ENCODE data around the gene ENPP3.

Gene ENPP3

GRCh38 chr6:131642987-131643611 is 6.0 kb downstream of the ENPP3 start:
- DNase-seq (ENCODE audit: low read depth, low spot score) = peak; percentile 40

GRCh38 chr6:131643855-131644460 is 6.9 kb downstream of the ENPP3 start:
- DNase-seq (ENCODE audit: low read depth, low spot score) = no peak

DNA sequence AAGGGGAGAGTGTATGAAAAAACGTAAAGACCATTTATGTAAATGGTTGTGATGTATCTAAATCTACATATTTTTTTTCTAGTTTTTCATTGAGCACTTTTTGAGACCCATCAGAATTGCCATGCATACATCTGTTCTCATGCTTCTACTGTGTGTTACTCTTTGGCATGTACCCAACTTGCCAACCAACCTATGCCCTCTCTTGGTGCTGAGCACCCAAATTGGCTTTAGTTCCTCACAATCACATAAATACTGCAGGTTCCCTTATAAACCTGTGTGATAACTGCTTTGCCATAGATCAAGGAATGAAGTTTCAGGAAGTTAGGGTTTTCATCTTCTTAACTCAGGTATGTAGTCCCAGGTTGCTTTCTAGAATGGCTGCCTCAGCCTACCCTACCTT is 7.8 kb downstream of the ENPP3 start:
- no peak for DNase-seq (ENCODE audit: low read depth, low spot score)

- DNase-seq (ENCODE audit: low read depth, low spot score) = no peak
Observed at GRCh38 chr6:131645846-131646245, 8.7 kb downstream of the ENPP3 start.

DNA sequence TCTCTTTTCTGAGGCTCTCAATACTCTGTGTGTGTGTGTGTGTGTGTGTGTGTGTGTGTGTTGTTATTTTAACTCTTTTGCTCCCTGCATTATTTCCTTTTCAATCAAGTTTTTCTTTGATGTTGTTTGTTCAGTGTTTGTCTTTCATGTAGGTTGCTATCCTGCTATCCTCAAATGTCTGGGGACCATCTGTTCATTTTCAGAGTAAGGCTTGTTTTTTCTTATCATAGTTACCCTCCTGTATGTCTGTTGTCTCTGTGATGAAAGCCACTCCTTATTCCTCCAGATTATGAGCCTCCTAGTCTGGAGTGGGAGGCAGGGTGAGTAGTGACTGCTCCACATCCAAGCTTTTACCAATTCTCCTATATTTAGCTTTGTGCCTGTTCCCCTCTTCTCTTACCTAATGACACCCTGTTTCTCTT is 9.2 kb downstream of the ENPP3 start:
- DNase-seq (ENCODE audit: low read depth, low spot score) = no peak

GRCh38 chr6:131651782-131652181 is 14.7 kb downstream of the ENPP3 start:
- DNase-seq (ENCODE audit: low read depth, low spot score) = no peak

GRCh38 chr6:131652472-131652871 is 15.4 kb downstream of the ENPP3 start:
- DNase-seq (ENCODE audit: low read depth, low spot score) = no peak

- no peak for DNase-seq (ENCODE audit: low read depth, low spot score)
Observed at GRCh38 chr6:131654326-131654725, 17.2 kb downstream of the ENPP3 start.

GRCh38 chr6:131655387-131655786 is 18.3 kb downstream of the ENPP3 start:
- no peak for DNase-seq (ENCODE audit: low read depth, low spot score)

GRCh38 chr6:131655951-131656350 is 18.8 kb downstream of the ENPP3 start:
- no peak for DNase-seq (ENCODE audit: low read depth, low spot score)

- DNase-seq (ENCODE audit: low read depth, low spot score) = no peak
Observed at GRCh38 chr6:131656667-131657066, 19.6 kb downstream of the ENPP3 start.

GRCh38 chr6:131657222-131657621 is 20.1 kb downstream of the ENPP3 start:
- no peak for DNase-seq (ENCODE audit: low read depth, low spot score)

DNA sequence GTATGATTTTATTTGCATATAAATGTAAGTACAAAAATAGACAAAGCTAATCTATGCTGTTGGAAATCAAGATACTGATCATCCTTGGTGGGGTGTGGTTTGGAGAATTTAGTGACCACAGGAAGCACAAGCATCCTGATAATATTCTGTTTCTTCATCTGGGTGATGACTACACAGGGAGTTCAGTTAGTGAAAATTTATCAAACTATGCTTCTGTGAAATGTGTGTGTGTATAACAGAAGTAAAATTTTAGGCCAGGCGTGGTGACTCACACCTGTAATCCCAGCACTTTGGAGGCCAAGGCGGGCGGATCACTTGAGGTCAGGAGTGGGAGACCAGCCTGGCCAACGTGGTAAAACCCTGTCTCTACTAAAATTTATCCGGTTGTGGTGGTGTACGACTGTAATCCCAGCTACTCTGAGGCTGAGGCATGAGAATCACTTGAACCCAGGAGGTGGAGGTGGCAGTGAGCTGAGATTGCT is 20.6 kb downstream of the ENPP3 start:
- DNase-seq (ENCODE audit: low read depth, low spot score) = peak; percentile 28

DNA sequence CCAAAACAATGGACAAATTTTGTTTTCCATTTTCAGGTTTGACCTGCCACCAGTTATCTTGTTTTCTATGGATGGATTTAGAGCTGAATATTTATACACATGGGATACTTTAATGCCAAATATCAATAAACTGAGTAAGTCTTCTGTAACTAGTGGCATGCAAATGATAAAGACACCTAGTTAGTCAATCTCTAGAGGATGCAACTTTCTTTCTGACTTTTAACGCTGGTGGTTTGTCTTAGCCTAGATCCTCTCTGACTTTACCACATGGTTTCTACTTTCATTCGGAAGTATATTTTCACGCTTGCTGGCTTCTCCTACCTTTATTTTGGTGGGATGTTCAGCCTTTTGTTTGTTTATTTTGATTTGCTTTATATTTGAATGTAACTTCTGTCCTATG is 21.2 kb downstream of the ENPP3 start:
- no peak for DNase-seq (ENCODE audit: low read depth, low spot score)

DNA sequence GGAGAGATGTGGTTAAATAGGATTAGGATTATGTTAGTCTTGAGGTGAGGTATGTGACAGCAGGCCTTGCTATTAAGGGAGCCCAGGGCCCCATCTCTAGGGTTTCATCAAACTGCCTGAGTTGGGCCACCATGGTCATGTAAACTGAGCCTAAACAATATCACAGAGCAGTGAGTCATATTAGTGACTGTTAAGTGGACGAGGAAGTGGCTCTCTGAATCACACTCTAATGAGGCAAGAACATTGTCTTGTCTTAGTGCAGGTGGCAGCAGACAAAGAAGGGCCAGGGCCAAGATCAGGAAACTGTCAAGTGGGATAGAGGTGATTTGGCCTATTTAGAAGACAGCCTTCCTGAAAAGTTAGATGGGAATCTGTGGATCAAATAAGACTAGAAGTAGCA is 23.1 kb downstream of the ENPP3 start:
- no peak for DNase-seq (ENCODE audit: low read depth, low spot score)

DNA sequence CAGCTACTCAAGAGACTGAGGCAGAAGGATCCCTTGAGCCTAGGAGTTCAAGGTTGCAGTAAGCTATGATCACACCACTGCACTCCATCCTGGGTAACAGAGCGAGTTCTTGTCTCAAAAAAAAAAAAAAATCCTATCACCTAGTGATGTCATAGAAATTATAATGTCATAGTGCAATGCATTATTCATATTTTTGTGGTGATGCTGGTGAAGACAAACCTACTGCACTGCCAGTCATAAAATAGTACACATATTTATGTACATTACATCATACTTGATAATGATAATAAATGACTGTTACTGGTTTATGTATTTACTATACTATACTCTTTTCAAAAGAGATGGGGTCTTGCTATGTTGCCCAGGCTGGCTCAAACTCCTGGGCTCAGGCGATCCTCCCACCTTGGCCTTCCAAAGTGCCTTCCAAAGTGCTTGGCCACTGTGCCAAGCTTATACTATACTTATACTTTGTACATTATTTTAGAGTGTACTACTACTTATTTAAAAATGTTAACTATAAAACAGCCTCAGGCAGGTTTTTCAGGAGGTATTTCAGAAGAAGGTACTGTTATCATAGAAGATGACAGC is 26.6 kb downstream of the ENPP3 start:
- DNase-seq (ENCODE audit: low read depth, low spot score) = no peak

GRCh38 chr6:131669891-131670290 is 32.8 kb downstream of the ENPP3 start:
- DNase-seq (ENCODE audit: low read depth, low spot score) = peak; percentile 3

DNA sequence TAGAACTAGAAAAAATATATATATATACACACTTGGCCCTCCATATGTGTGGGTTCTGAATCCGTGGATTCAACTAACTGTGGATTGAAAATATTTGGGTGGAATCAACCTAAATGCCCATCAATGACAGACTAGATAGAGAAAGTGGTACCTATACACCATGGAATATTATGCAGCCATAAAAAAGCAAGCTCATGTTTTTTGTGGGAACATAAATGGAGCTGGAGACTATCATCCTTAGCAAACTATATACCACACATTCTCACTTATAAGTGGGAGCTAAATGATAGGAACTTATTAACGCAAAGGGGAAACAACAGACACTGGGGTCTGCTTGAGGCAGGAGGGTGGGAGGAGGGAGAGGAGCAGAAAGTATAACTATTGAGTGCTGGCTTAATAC is 36.1 kb downstream of the ENPP3 start:
- no peak for DNase-seq (ENCODE audit: low read depth, low spot score)

GRCh38 chr6:131678442-131678841 is 41.3 kb downstream of the ENPP3 start:
- peak; percentile 18 for DNase-seq (ENCODE audit: low read depth, low spot score)

GRCh38 chr6:131680868-131681267 is 43.8 kb downstream of the ENPP3 start:
- DNase-seq (ENCODE audit: low read depth, low spot score) = no peak

- DNase-seq (ENCODE audit: low read depth, low spot score) = no peak
Observed at GRCh38 chr6:131681585-131681984, 44.5 kb downstream of the ENPP3 start.

DNA sequence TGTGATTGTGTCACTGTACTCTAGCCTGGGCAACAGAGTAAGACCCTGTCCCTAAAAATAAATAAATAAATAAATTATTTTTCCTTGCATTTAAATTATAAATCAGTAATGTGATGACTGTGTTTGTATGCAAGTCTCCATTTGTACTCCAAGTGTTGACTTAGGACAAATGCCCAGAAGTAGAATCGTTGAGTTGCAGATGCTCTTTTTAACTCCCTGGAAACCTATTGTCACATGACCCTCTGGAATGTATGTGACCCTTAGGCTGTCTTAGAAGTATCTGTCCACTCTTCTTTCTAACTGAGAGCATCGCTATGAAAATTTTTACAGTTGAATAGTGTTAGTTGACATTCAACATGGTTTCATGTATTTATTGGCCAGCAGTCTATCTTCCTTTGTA is 45.3 kb downstream of the ENPP3 start:
- peak; percentile 14 for DNase-seq (ENCODE audit: low read depth, low spot score)

DNA sequence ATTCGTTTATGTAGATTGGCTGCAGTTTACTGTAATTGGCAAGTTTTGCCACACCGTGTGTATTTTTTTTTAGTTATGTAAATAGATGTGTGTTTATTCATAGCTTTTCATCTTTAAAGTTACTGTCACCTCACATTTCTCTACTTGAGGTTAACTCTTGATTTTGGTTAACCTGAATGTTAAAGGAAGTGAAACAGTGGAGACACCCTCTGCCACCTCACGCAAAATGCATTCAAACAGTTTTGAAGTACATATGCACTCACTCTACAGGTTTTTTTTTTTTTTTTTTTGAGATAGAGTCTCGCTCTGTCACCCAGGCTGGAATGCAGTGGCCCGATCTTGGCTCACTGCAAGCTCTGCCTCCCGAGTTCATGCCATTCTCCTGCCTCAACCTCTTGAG is 46.4 kb downstream of the ENPP3 start:
- no peak for DNase-seq (ENCODE audit: low read depth, low spot score)
